ENCODE data around the gene PPIL6.
A peak's percentile ranks its signal among the peaks of the same experiment; 100 is the strongest.

Gene PPIL6

GRCh38 chr6:109458774-109459531 lies 18.5 kb upstream of the PPIL6 start:
- CTCF ChIA-PET: interaction anchor here (0.6 kb wide), 1 partner anchor 183 kb away, joined by 4 read pairs; no protein-coding TSS in a partner anchor
- POLR2A ChIA-PET (ENCODE audit: low non-redundant PET): interaction anchor here (0.6 kb wide), 1 partner anchor 285 kb away, joined by 6 read pairs; no protein-coding TSS in a partner anchor
- no peak for TF ChIP-seq CTCF (conservative IDR thresholded peaks at IDR 0.05; ENCODE audit: low read depth)
- DNase-seq (ENCODE audit: low spot score): no peak
- H3K27ac ChIP-seq: no peak overlapping the region

GRCh38 chr6:109457562-109457996 lies 17.2 kb upstream of the PPIL6 start:
- DNase-seq (ENCODE audit: low spot score): no peak
- TF ChIP-seq CTCF (conservative IDR thresholded peaks at IDR 0.05; ENCODE audit: low read depth): no peak
- ChIA-PET CTCF (interaction anchor here (1.8 kb wide), 1 partner anchor 13 kb away, joined by 5 read pairs; no protein-coding TSS in a partner anchor), POLR2A (ENCODE audit: low non-redundant PET) (no interaction called here)
- H3K27ac ChIP-seq: no peak overlapping the region; the same call in 1 of the 2 replicates

GRCh38 chr6:109456710-109457561 lies 16.5 kb upstream of the PPIL6 start:
- TF ChIP-seq CTCF (conservative IDR thresholded peaks at IDR 0.05; ENCODE audit: low read depth): no peak
- H3K27ac ChIP-seq: peak overlapping the region; percentile 87
- POLR2A ChIA-PET (ENCODE audit: low non-redundant PET): no interaction called here
- DNase-seq (ENCODE audit: low spot score): no peak
- CTCF ChIA-PET: interaction anchor here (1.8 kb wide), 1 partner anchor 12 kb away, joined by 5 read pairs; no protein-coding TSS in a partner anchor

GRCh38 chr6:109456111-109456583 lies 15.7 kb upstream of the PPIL6 start:
- POLR2A ChIA-PET (ENCODE audit: low non-redundant PET): no interaction called here
- TF ChIP-seq CTCF (conservative IDR thresholded peaks at IDR 0.05; ENCODE audit: low read depth): no peak
- no peak for DNase-seq (ENCODE audit: low spot score)
- CTCF ChIA-PET: interaction anchor here (0.7 to 1.8 kb wide), 3 partner anchors 9 to 1297 kb away, joined by 3 to 5 read pairs (median 3); no protein-coding TSS in a partner anchor
- peak overlapping the region; percentile 87 for H3K27ac ChIP-seq

- peak within 1 kb of the TSS; percentile 87 for H3K27ac ChIP-seq
- POLR2A ChIA-PET (ENCODE audit: low non-redundant PET): no interaction called here
- CTCF ChIA-PET: interaction anchor here (0.7 to 1.8 kb wide), 5 partner anchors 9 to 1298 kb away, joined by 3 to 5 read pairs (median 3); no protein-coding TSS in a partner anchor
- TF ChIP-seq CTCF (conservative IDR thresholded peaks at IDR 0.05; ENCODE audit: low read depth): no peak
- peak; percentile 65 for DNase-seq (ENCODE audit: low spot score)
These were observed 15.1 kb upstream of the PPIL6 start, which contains the start of gene MICAL1 for GRCh38 chr6:109455437-109456110. Gene MICAL1 (minus strand): TSS chr6:109455772. CDS start chr6:109454196, 1,576 bp downstream.

Measured in RWPE1 (cell line).